Neural cell (in vitro differentiated cells): ENCODE results near the gene DCLK1.

ENCODE experiments used
- EP300 ChIP-seq: fragments of 450-650 bp; conservative IDR thresholded peaks from 2 replicates; pipeline ENCODE4 v1.6.1; 2014; ENCODE audit warnings: antibody characterized with exemption, mild to moderate bottlenecking, moderate library complexity; ENCODE audit not compliant: poor library complexity, severe bottlenecking
- POLR2AphosphoS5 ChIP-seq: IDR thresholded peaks from 2 replicates; pipeline ENCODE4 v1.6.1; 2012
- TAF1 ChIP-seq: IDR thresholded peaks from 2 replicates; pipeline ENCODE4 v1.6.1; 2012; ENCODE audit warnings: low read depth

DNA sequence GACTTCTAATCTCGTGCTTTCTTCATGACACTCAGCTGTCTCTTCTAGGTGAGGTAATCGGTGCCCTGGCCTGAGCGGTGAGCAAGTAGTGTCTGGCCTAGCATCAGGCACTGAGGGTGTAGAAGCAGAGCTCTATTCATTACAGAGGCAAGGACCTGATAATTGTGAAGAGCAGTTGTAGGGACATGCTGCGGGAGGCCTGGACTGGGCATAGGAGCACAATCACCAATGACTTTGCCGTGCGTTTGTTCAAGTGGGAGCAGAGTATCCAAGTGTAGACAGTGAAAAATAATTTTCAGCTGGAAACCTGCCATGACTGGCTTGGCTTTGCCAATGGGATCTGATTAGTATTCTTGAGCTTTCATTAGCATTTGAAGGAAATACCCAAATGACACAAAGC, 32.1 kb upstream of the DCLK1 start:
- TF ChIP-seq POLR2AphosphoS5, result no peak
- no peak for TF ChIP-seq EP300
- no peak for TF ChIP-seq TAF1
